Small intestine (tissue), 7 donors: ENCODE data around the gene KMT2C. TPM values are rescaled to one million over a fixed set of nuclear protein-coding genes. Genes with fewer than 3 reads are reported as not detected.

Experiments
- DNase-seq, 2 donors: peaks; one replicate each; pipeline versions ENCODE4 v3.0.0 to v3.0.0-alpha.2; 2013
- FAIRE-seq: peaks from 2 replicates; lab custom pipeline; 2012; peaks lifted over from hg19 to GRCh38; lab: Jason Lieb, UNC
- H3K27ac ChIP-seq, 3 donors: one replicate each; pipeline ENCODE4 v1.5.1; 2013; ENCODE audit warnings: low read length in 2 of 3, mild to moderate bottlenecking in 2 of 3, control low read depth in 1 of 3, inconsistent platforms in 1 of 3, low read depth in 1 of 3, moderate library complexity in 1 of 3
- H3K27me3 ChIP-seq, 3 donors: one replicate each; pipeline ENCODE4 v1.6.1; 2013; ENCODE audit warnings: low read length in 3 of 3, inconsistent platforms in 1 of 3; ENCODE audit not compliant: control insufficient read depth in 3 of 3, insufficient read depth in 3 of 3
- H3K36me3 ChIP-seq, 3 donors: one replicate each; pipeline ENCODE4 v1.6.1; 2013; ENCODE audit warnings: low read length in 3 of 3, inconsistent platforms in 1 of 3, low read depth in 1 of 3, mild to moderate bottlenecking in 1 of 3, moderate library complexity in 1 of 3; ENCODE audit not compliant: control insufficient read depth in 3 of 3, insufficient read depth in 2 of 3
- H3K4me1 ChIP-seq, 3 donors: one replicate each; pipeline ENCODE4 v1.6.1; 2013; ENCODE audit warnings: low read length in 2 of 3, inconsistent platforms in 1 of 3, low read depth in 1 of 3, mild to moderate bottlenecking in 1 of 3, moderate library complexity in 1 of 3; ENCODE audit not compliant: control insufficient read depth in 3 of 3, insufficient read depth in 2 of 3
- H3K4me3 ChIP-seq, 3 donors: one replicate each; pipeline ENCODE4 v1.5.1; 2013; ENCODE audit warnings: low read length in 3 of 3, control low read depth in 1 of 3, inconsistent platforms in 1 of 3, low read depth in 1 of 3, mild to moderate bottlenecking in 1 of 3, moderate library complexity in 1 of 3
- H3K9me3 ChIP-seq, 2 donors: one replicate each; pipeline ENCODE4 v1.6.1; 2013; ENCODE audit warnings: low read depth in 1 of 2, low read length in 1 of 2; ENCODE audit not compliant: control insufficient read depth in 2 of 2, insufficient read depth in 1 of 2
- WGBS, 3 donors: extraction: QIAGEN DNeasy Blood & Tissue Kit; methylation state at CpG; one replicate each; pipeline ENCODE4 v1.1.7; 2013; 5-methylcytosine and 5-hydroxymethylcytosine counted together
- polyA plus RNA-seq, 4 donors: library from polyadenylated mRNA; stranded (reverse) in 3 of 4; unstranded in 1 of 4; fragments of 200-250 nt in 3 of 4; fragments of 120-200 nt in 1 of 4; gene quantifications; one replicate each; pipeline versions ENCODE4 v1.2.1 to v1.2.3, GENCODE V29; 2013
- donor health status: healthy with polysubstance abuse.
- donor health status: control.
- donor health status: control.
- donor health status: Bipolar disorder and iron deficiency.
- donor health status: healthy.

KMT2C gene
- polyA plus RNA-seq, 4 donors: 5.7 to 34.8 (median 8.6) TPM

GRCh38 chr7:152369518-152369917, 66.3 kb downstream of the KMT2C start:
- FAIRE-seq (no peak), DNase-seq (no peak)
- H3K4me1 ChIP-seq: peaks cover 0 to 3% (median 0%) of the 10 kb centered on the region in 3 donors
- H3K27ac ChIP-seq: no peak overlapping the region
- 64 to 81% (median 74%) methylated on average over 3 of the region's 3 CpGs for WGBS, 3 donors
- H3K9me3 ChIP-seq: peaks cover 0 to 2% of the 10 kb centered on the region in 2 donors
- H3K36me3 ChIP-seq: peaks cover 0 to 5% (median 0%) of the 10 kb centered on the region in 3 donors
- H3K4me3 ChIP-seq: no peak overlapping the region
- no peaks in the 10 kb centered on the region for H3K27me3 ChIP-seq

- WGBS, 3 donors: 91 to 93% (median 92%) methylated on average over 8 of the region's 8 CpGs
- Histone ChIP-seq H3K9me3 (peaks cover 0 to 2% of the 10 kb centered on the region in 2 donors), H3K36me3 (peaks cover 0 to 5% (median 0%) of the 10 kb centered on the region in 3 donors), H3K27me3 (no peaks in the 10 kb centered on the region), H3K4me1 (peaks cover 0 to 9% (median 0%) of the 10 kb centered on the region in 3 donors), H3K27ac (no peak overlapping the region), H3K4me3 (no peak overlapping the region)
- DNase-seq (no peak), FAIRE-seq (no peak)
Measured at GRCh38 chr7:152367170-152367569, 68.6 kb downstream of the KMT2C start.

- Histone ChIP-seq H3K27ac (no peak overlapping the region), H3K4me1 (peaks cover 0 to 10% (median 0%) of the 10 kb centered on the region in 3 donors), H3K36me3 (peaks cover 0 to 5% (median 0%) of the 10 kb centered on the region in 3 donors), H3K27me3 (no peaks in the 10 kb centered on the region), H3K4me3 (no peak overlapping the region), H3K9me3 (peaks cover 0 to under 1% of the 10 kb centered on the region in 2 donors)
- FAIRE-seq (no peak), DNase-seq (peak; percentile 12 to 39)
- WGBS, 3 donors: 73 to 82% (median 79%) methylated on average over 32 of the region's 32 CpGs
Measured at GRCh38 chr7:152366662-152367061, 69.1 kb downstream of the KMT2C start.

- Histone ChIP-seq H3K4me1 (peaks cover 0 to 10% (median 0%) of the 10 kb centered on the region in 3 donors), H3K27me3 (no peaks in the 10 kb centered on the region), H3K4me3 (no peak overlapping the region), H3K36me3 (peaks cover 0 to 5% (median 0%) of the 10 kb centered on the region in 3 donors), H3K27ac (no peak overlapping the region), H3K9me3 (no peaks in the 10 kb centered on the region)
- DNase-seq (no peak), FAIRE-seq (no peak)
- 94 to 96% (median 94%) methylated on average over 6 of the region's 6 CpGs for WGBS, 3 donors
Measured at GRCh38 chr7:152365982-152366603, 69.7 kb downstream of the KMT2C start.

- Histone ChIP-seq H3K4me3 (no peak overlapping the region), H3K4me1 (peaks cover 0 to 7% (median 0%) of the 10 kb centered on the region in 3 donors), H3K27ac (no peak overlapping the region), H3K27me3 (no peaks in the 10 kb centered on the region), H3K36me3 (peaks cover 0 to 5% (median 0%) of the 10 kb centered on the region in 3 donors), H3K9me3 (no peaks in the 10 kb centered on the region)
- no peak for FAIRE-seq
- 66 to 89% (median 80%) methylated on average over 1 of the region's 1 CpG for WGBS, 3 donors
- DNase-seq: no peak
Measured at GRCh38 chr7:152363798-152364197, 72.0 kb downstream of the KMT2C start.

DNA sequence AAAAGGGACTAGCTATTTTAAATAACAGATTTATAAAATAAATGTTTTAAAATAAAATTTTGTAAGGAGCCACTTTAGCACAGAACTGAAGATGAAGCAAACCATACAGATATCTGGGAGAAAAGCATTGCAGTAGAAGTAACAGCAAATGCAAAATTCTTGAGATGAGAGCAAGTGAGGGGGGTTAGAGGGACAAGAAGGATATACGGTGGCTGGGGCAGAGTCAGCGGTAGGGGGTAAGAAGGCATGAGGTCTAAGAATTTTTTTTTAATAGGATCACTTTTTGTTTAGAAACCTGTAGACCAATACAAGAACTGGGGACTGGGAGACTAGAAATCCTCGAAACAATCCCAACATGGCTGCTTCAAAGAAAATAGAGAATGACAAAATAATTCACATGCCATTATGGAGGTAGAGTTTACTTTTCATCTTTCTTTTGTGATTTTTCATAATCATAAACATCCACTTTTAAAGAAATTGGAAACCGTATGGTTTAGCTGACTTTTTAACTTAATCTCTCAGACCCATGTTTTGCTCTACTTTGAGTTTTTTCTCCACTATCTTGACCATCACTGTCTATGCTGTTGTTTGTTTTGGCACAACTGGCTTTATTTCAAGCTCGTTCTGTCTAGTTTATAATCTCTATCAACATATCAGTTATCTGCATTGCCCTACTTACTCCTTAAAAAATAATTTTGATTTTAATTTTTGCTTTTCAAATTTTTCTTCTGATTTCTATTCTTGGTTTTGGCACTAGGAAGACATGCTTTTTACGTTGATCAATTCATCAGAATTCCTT, 73.5 kb downstream of the KMT2C start:
- Histone ChIP-seq H3K4me3 (no peak overlapping the region), H3K36me3 (peaks cover 0 to 5% (median 0%) of the 10 kb centered on the region in 3 donors), H3K27me3 (no peaks in the 10 kb centered on the region), H3K4me1 (peaks cover 0 to 7% (median 0%) of the 10 kb centered on the region in 3 donors), H3K27ac (no peak overlapping the region), H3K9me3 (no peaks in the 10 kb centered on the region)
- FAIRE-seq (no peak), DNase-seq (no peak)
- 64 to 78% (median 74%) methylated on average over 6 of the region's 6 CpGs for WGBS, 3 donors

GRCh38 chr7:152355474-152356057, 80.2 kb downstream of the KMT2C start:
- H3K4me1 ChIP-seq: no peaks in the 10 kb centered on the region
- no peak overlapping the region for H3K27ac ChIP-seq
- no peak for DNase-seq
- H3K36me3 ChIP-seq: peaks cover 0 to 25% (median 4%) of the 10 kb centered on the region in 3 donors
- 44 to 76% (median 75%) methylated on average over 2 of the region's 2 CpGs for WGBS, 3 donors
- peaks cover 0 to 6% of the 10 kb centered on the region in 2 donors for H3K9me3 ChIP-seq
- no peaks in the 10 kb centered on the region for H3K27me3 ChIP-seq
- no peak overlapping the region for H3K4me3 ChIP-seq
- no peak for FAIRE-seq

GRCh38 chr7:152354061-152354460, 81.7 kb downstream of the KMT2C start:
- Histone ChIP-seq H3K27ac (no peak overlapping the region), H3K36me3 (peaks cover 0 to 28% (median 4%) of the 10 kb centered on the region in 3 donors), H3K4me1 (no peaks in the 10 kb centered on the region), H3K4me3 (no peak overlapping the region), H3K27me3 (no peaks in the 10 kb centered on the region), H3K9me3 (peaks cover 0 to 6% of the 10 kb centered on the region in 2 donors)
- 70 to 93% (median 86%) methylated on average over 1 of the region's 1 CpG for WGBS, 3 donors
- FAIRE-seq: no peak
- no peak for DNase-seq
